ENCODE data around the gene VCAN. TPM values are rescaled to one million over a fixed set of nuclear protein-coding genes. Genes with fewer than 3 reads are reported as not detected.

VCAN gene
- total and polyA plus RNA-seq, 4 donors: 0.97 to 15.6 (median 4.8) TPM

DNA sequence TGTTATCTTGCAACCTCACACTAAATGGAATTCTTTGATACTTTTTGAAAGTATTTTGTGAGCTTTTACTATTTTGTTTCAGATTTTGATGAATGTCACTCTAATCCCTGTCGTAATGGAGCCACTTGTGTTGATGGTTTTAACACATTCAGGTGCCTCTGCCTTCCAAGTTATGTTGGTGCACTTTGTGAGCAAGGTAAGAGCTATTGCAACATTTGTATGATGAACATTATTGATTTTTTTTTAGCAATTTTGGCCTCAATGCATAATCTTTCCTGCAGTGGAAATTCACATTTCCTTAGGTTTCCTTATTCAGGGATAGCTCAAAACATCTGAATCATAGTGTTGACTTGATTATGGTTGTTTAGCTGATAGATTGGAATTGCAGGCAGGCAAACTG lies 76.3 kb downstream of the VCAN start (continued):
- TF ChIP-seq YY1 (IDR thresholded peaks at IDR 0.05): no peak

DNA sequence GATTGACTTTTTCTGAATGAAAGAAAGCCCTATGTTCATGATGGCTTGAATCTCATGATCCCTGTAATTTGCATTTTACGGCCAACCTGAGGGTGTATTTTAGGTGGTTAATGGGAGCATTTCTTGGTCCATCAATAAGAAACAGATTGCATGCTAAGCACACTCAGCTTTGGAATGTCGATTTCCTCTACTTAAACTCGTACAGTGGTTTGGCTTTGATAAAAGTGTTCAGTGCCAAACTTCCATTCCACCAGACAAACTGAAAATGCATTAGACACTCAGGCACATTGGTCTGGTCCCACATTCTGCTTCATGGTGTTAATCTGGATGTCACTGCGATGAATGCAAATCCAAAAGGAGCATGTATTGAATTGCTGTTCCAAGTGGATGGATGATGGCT lies 77.0 kb downstream of the VCAN start:
- H3K27ac ChIP-seq (ENCODE audit: low read depth in 1 of 2, low read length in 2 of 2): no peak overlapping the region
- 69% methylated on average over 4 of the region's 4 CpGs for WGBS
- H3K9me3 ChIP-seq (ENCODE audit: control insufficient read depth in 4 of 4, low read length in 3 of 4): no peaks in the 10 kb centered on the region
- H3K4me1 ChIP-seq (ENCODE audit: control insufficient read depth in 4 of 4, insufficient read depth in 4 of 4, low read length in 3 of 4): peaks cover 0 to 14% (median 3%) of the 10 kb centered on the region in 4 donors
- DNase-seq (ENCODE audit: low spot score): no peak
- H3K27me3 ChIP-seq (ENCODE audit: control insufficient read depth in 4 of 4, insufficient read depth in 4 of 4, low read length in 3 of 4): no peaks in the 10 kb centered on the region
- no peaks in the 10 kb centered on the region for H3K36me3 ChIP-seq (ENCODE audit: control insufficient read depth in 4 of 4, insufficient read depth in 3 of 4, low read depth in 1 of 4, low read length in 3 of 4)
- H3K9ac ChIP-seq (ENCODE audit: low read depth in 1 of 2, low read length in 2 of 2): no peak overlapping the region
- TF ChIP-seq YY1 (IDR thresholded peaks at IDR 0.05) (no peak), SP1 (IDR thresholded peaks at IDR 0.05) (no peak), HNF4G (IDR thresholded peaks at IDR 0.05) (no peak), RXRA (IDR thresholded peaks at IDR 0.05) (no peak), FOXA1 (IDR thresholded peaks at IDR 0.05) (no peak), TAF1 (conservative IDR thresholded peaks at IDR 0.05) (no peak), RAD21 (IDR thresholded peaks at IDR 0.05) (no peak), EGR1 (IDR thresholded peaks at IDR 0.05; ENCODE audit: low read depth in 2 of 2) (no peak), FOXA2 (IDR thresholded peaks at IDR 0.05) (no peak), NR2F2 (IDR thresholded peaks at IDR 0.05) (no peak), GABPA (IDR thresholded peaks at IDR 0.05 in 1 of 2, conservative IDR thresholded peaks at IDR 0.05 in 1 of 2) (no peak), HNF4A (conservative IDR thresholded peaks at IDR 0.05) (no peak), JUND (IDR thresholded peaks at IDR 0.05) (no peak)
- TF ChIP-seq, protein P1, sequence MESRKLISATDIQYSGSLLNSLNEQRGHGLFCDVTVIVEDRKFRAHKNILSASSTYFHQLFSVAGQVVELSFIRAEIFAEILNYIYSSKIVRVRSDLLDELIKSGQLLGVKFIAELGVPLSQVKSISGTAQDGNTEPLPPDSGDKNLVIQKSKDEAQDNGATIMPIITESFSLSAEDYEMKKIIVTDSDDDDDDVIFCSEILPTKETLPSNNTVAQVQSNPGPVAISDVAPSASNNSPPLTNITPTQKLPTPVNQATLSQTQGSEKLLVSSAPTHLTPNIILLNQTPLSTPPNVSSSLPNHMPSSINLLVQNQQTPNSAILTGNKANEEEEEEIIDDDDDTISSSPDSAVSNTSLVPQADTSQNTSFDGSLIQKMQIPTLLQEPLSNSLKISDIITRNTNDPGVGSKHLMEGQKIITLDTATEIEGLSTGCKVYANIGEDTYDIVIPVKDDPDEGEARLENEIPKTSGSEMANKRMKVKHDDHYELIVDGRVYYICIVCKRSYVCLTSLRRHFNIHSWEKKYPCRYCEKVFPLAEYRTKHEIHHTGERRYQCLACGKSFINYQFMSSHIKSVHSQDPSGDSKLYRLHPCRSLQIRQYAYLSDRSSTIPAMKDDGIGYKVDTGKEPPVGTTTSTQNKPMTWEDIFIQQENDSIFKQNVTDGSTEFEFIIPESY (IDR thresholded peaks at IDR 0.05): no peak
- TF ChIP-seq, protein P2, sequence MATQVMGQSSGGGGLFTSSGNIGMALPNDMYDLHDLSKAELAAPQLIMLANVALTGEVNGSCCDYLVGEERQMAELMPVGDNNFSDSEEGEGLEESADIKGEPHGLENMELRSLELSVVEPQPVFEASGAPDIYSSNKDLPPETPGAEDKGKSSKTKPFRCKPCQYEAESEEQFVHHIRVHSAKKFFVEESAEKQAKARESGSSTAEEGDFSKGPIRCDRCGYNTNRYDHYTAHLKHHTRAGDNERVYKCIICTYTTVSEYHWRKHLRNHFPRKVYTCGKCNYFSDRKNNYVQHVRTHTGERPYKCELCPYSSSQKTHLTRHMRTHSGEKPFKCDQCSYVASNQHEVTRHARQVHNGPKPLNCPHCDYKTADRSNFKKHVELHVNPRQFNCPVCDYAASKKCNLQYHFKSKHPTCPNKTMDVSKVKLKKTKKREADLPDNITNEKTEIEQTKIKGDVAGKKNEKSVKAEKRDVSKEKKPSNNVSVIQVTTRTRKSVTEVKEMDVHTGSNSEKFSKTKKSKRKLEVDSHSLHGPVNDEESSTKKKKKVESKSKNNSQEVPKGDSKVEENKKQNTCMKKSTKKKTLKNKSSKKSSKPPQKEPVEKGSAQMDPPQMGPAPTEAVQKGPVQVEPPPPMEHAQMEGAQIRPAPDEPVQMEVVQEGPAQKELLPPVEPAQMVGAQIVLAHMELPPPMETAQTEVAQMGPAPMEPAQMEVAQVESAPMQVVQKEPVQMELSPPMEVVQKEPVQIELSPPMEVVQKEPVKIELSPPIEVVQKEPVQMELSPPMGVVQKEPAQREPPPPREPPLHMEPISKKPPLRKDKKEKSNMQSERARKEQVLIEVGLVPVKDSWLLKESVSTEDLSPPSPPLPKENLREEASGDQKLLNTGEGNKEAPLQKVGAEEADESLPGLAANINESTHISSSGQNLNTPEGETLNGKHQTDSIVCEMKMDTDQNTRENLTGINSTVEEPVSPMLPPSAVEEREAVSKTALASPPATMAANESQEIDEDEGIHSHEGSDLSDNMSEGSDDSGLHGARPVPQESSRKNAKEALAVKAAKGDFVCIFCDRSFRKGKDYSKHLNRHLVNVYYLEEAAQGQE (IDR thresholded peaks at IDR 0.05): no peak
- TF ChIP-seq, protein P3, sequence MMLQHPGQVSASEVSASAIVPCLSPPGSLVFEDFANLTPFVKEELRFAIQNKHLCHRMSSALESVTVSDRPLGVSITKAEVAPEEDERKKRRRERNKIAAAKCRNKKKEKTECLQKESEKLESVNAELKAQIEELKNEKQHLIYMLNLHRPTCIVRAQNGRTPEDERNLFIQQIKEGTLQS (IDR thresholded peaks at IDR 0.05): no peak
- TF ChIP-seq, protein P4, sequence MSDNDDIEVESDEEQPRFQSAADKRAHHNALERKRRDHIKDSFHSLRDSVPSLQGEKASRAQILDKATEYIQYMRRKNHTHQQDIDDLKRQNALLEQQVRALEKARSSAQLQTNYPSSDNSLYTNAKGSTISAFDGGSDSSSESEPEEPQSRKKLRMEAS (IDR thresholded peaks at IDR 0.05): no peak
- TF ChIP-seq, protein P5, sequence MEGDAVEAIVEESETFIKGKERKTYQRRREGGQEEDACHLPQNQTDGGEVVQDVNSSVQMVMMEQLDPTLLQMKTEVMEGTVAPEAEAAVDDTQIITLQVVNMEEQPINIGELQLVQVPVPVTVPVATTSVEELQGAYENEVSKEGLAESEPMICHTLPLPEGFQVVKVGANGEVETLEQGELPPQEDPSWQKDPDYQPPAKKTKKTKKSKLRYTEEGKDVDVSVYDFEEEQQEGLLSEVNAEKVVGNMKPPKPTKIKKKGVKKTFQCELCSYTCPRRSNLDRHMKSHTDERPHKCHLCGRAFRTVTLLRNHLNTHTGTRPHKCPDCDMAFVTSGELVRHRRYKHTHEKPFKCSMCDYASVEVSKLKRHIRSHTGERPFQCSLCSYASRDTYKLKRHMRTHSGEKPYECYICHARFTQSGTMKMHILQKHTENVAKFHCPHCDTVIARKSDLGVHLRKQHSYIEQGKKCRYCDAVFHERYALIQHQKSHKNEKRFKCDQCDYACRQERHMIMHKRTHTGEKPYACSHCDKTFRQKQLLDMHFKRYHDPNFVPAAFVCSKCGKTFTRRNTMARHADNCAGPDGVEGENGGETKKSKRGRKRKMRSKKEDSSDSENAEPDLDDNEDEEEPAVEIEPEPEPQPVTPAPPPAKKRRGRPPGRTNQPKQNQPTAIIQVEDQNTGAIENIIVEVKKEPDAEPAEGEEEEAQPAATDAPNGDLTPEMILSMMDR (IDR thresholded peaks at IDR 0.05; ENCODE audit: low read depth, low read length, missing input control): no peak
- no peak overlapping the region for H3K4me3 ChIP-seq (ENCODE audit: low read depth in 1 of 3, low read length in 3 of 3)

Data from liver (tissue), 9 donors.